Measurements from ENCODE around the gene FADS2.
"Not testable (repeated sequence)": the region's sequence is repeated elsewhere in the genome, so short reads cannot be mapped to it uniquely, and the experiment has no call there.

The FADS2 gene

GRCh38 chr11:61880454-61880853 lies 52.4 kb downstream of the FADS2 start:
- Histone ChIP-seq H3F3A (ENCODE audit: insufficient read depth) (no peaks in the 10 kb centered on the region; the same call in 1 of the 2 replicates), H3K36me3 (ENCODE audit: low read length) (no peaks in the 10 kb centered on the region), H3K9ac (ENCODE audit: low read length) (peak overlapping the region; percentile 22; the same call in 1 of the 2 replicates), H3K4me2 (ENCODE audit: low read depth, low read length, poor library complexity, severe bottlenecking) (peak overlapping the region; percentile 49), H2AFZ (ENCODE audit: low read depth, low read length, severe bottlenecking) (peak overlapping the region; percentile 46), H3K4me3 (ENCODE audit: insufficient read depth, low read length, poor library complexity, severe bottlenecking) (peak overlapping the region; percentile 4), H3K27me3 (ENCODE audit: low read length) (no peaks in the 10 kb centered on the region), H3K9me2 (replicated peaks; ENCODE audit: insufficient read depth, low read length) (no peaks in the 10 kb centered on the region), H3K9me3 (ENCODE audit: insufficient read depth, low read length) (no peaks in the 10 kb centered on the region), H3K79me2 (ENCODE audit: insufficient read depth, low read length) (no peaks in the 10 kb centered on the region), H4K20me1 (ENCODE audit: low read depth, low read length) (no peaks in the 10 kb centered on the region), H3K27ac (ENCODE audit: low read depth, low read length) (peak overlapping the region; percentile 18; the same call in 1 of the 2 replicates)
- TF ChIP-seq CTCF (IDR thresholded peaks at IDR 0.05; ENCODE audit: insufficient read depth, low read length, poor library complexity, severe bottlenecking) (no peak), EZH2phosphoT487 (conservative IDR thresholded peaks at IDR 0.05; ENCODE audit: low read length) (no peak)

- no peaks in the 10 kb centered on the region for H3K9me2 ChIP-seq (replicated peaks; ENCODE audit: insufficient read depth, low read length)
- H3K79me2 ChIP-seq (ENCODE audit: insufficient read depth, low read length): no peaks in the 10 kb centered on the region
- TF ChIP-seq CTCF (IDR thresholded peaks at IDR 0.05; ENCODE audit: insufficient read depth, low read length, poor library complexity, severe bottlenecking) (no peak), EZH2phosphoT487 (conservative IDR thresholded peaks at IDR 0.05; ENCODE audit: low read length) (no peak)
- H3K4me3 ChIP-seq (ENCODE audit: insufficient read depth, low read length, poor library complexity, severe bottlenecking): no peak overlapping the region
- H3K27me3 ChIP-seq (ENCODE audit: low read length): no peaks in the 10 kb centered on the region
- H3K36me3 ChIP-seq (ENCODE audit: low read length): no peaks in the 10 kb centered on the region
- no peaks in the 10 kb centered on the region for H4K20me1 ChIP-seq (ENCODE audit: low read depth, low read length)
- no peaks in the 10 kb centered on the region for H3K9me3 ChIP-seq (ENCODE audit: insufficient read depth, low read length)
- peak overlapping the region; percentile 18 for H3K27ac ChIP-seq (ENCODE audit: low read depth, low read length)
- H3K4me2 ChIP-seq (ENCODE audit: low read depth, low read length, poor library complexity, severe bottlenecking): no peak overlapping the region
- no peaks in the 10 kb centered on the region; the same call in 1 of the 2 replicates for H3F3A ChIP-seq (ENCODE audit: insufficient read depth)
- no peak overlapping the region for H3K9ac ChIP-seq (ENCODE audit: low read length)
- no peak overlapping the region for H2AFZ ChIP-seq (ENCODE audit: low read depth, low read length, severe bottlenecking)
Measured at GRCh38 chr11:61881397-61881796, 53.3 kb downstream of the FADS2 start.

GRCh38 chr11:61882267-61882666 lies 54.2 kb downstream of the FADS2 start:
- H3K9me3 ChIP-seq (ENCODE audit: insufficient read depth, low read length); H3K4me2 ChIP-seq (ENCODE audit: low read depth, low read length, poor library complexity, severe bottlenecking); H3K9me2 ChIP-seq (replicated peaks; ENCODE audit: insufficient read depth, low read length); H4K20me1 ChIP-seq (ENCODE audit: low read depth, low read length); H3K27me3 ChIP-seq (ENCODE audit: low read length); H2AFZ ChIP-seq (ENCODE audit: low read depth, low read length, severe bottlenecking); H3K36me3 ChIP-seq (ENCODE audit: low read length); H3K9ac ChIP-seq (ENCODE audit: low read length); H3K79me2 ChIP-seq (ENCODE audit: insufficient read depth, low read length); H3K27ac ChIP-seq (ENCODE audit: low read depth, low read length); H3K4me3 ChIP-seq (ENCODE audit: insufficient read depth, low read length, poor library complexity, severe bottlenecking); H3F3A ChIP-seq (ENCODE audit: insufficient read depth): not testable (repeated sequence)

GRCh38 chr11:61882879-61883278 lies 54.8 kb downstream of the FADS2 start:
- Histone ChIP-seq H4K20me1 (ENCODE audit: low read depth, low read length) (no peaks in the 10 kb centered on the region), H3K4me3 (ENCODE audit: insufficient read depth, low read length, poor library complexity, severe bottlenecking) (no peak overlapping the region), H3K79me2 (ENCODE audit: insufficient read depth, low read length) (no peaks in the 10 kb centered on the region), H3K9me2 (replicated peaks; ENCODE audit: insufficient read depth, low read length) (no peaks in the 10 kb centered on the region), H3K4me2 (ENCODE audit: low read depth, low read length, poor library complexity, severe bottlenecking) (no peak overlapping the region), H3K9ac (ENCODE audit: low read length) (no peak overlapping the region), H3K27me3 (ENCODE audit: low read length) (no peaks in the 10 kb centered on the region), H3K9me3 (ENCODE audit: insufficient read depth, low read length) (no peaks in the 10 kb centered on the region), H3K27ac (ENCODE audit: low read depth, low read length) (no peak overlapping the region), H3K36me3 (ENCODE audit: low read length) (no peaks in the 10 kb centered on the region), H3F3A (ENCODE audit: insufficient read depth) (no peaks in the 10 kb centered on the region; the same call in 1 of the 2 replicates), H2AFZ (ENCODE audit: low read depth, low read length, severe bottlenecking) (no peak overlapping the region)
- TF ChIP-seq EZH2phosphoT487 (conservative IDR thresholded peaks at IDR 0.05; ENCODE audit: low read length) (no peak), CTCF (IDR thresholded peaks at IDR 0.05; ENCODE audit: insufficient read depth, low read length, poor library complexity, severe bottlenecking) (no peak)

All from SU-DHL-6 (cell line).